SK-N-SH (cell line): ENCODE results near the gene DMRT2. TPM values are rescaled to one million over a fixed set of nuclear protein-coding genes. Genes with fewer than 3 reads are reported as not detected.

Source experiments
- CTCF ChIA-PET: fragments of 300-600, 350-600 bp; formaldehyde crosslinking; extraction: SDS; loops from one replicate; lab custom pipeline; 2021; lab: Yijun Ruan, JAX
- POLR2A ChIA-PET: fragments of 350-600 bp; sonication (Branson Sonifier 250); formaldehyde crosslinking; extraction: SDS; loops from one replicate; lab custom pipeline; 2020; ENCODE audit warnings: antibody characterized with exemption, inconsistent platforms; lab: Yijun Ruan, JAX
- DNase-seq: peaks from one replicate; pipeline ENCODE4 v3.0.0; 2012
- H2AFZ ChIP-seq: fragments of 200-600 bp; sonication (generic); 2 replicates; pipeline ENCODE4 v1.8.1; 2016; ENCODE audit warnings: antibody characterized with exemption, mild to moderate bottlenecking, low read depth
- H3F3A ChIP-seq: fragments of 200-600 bp; sonication (generic); replicated peaks from 2 replicates; pipeline ENCODE3; 2016; ENCODE audit warnings: antibody characterized with exemption, mild to moderate bottlenecking; ENCODE audit not compliant: insufficient read depth
- H3K27ac ChIP-seq, 2 experiments: fragments of 200-500 bp in 1 of 2; fragments of 200-600 bp in 1 of 2; sonication (Bioruptor generic) in 1 of 2; sonication (generic), shearing (Covaris generic) in 1 of 2; 2 replicates each; pipeline versions ENCODE4 v1.5.1 to v1.6.1; 2014 to 2016; ENCODE audit warnings: low read depth in 2 of 2, inconsistent platforms in 1 of 2, low read length in 1 of 2, mild to moderate bottlenecking in 1 of 2, mixed read lengths in 1 of 2
- H3K27me3 ChIP-seq: fragments of 200-600 bp; sonication (generic), shearing (Covaris generic); 2 replicates; pipeline ENCODE4 v1.6.1; 2016; ENCODE audit warnings: mixed run types; ENCODE audit not compliant: insufficient read depth
- H3K36me3 ChIP-seq, 2 experiments: fragments of 200-500 bp in 1 of 2; fragments of 200-600 bp in 1 of 2; sonication (Bioruptor generic) in 1 of 2; sonication (generic) in 1 of 2; replicated peaks in 1 of 2; 2 replicates each; pipeline versions ENCODE3 to v1.5.1; 2014 to 2016; ENCODE audit warnings: low read length in 1 of 2, mild to moderate bottlenecking in 1 of 2; ENCODE audit not compliant: insufficient read depth in 2 of 2, control insufficient read depth in 1 of 2
- H3K4me1 ChIP-seq, 2 experiments: fragments of 200-500 bp in 1 of 2; fragments of 200-600 bp in 1 of 2; sonication (Bioruptor generic) in 1 of 2; sonication (generic), shearing (Covaris generic) in 1 of 2; 2 replicates each; pipeline versions ENCODE4 v1.5.1 to v1.6.1; 2014 to 2016; ENCODE audit warnings: low read depth in 1 of 2, low read length in 1 of 2, mixed run types in 1 of 2; ENCODE audit not compliant: insufficient read depth in 2 of 2, control insufficient read depth in 1 of 2
- H3K4me2 ChIP-seq: fragments of 200-600 bp; sonication (generic), shearing (Covaris generic); 2 replicates; pipeline ENCODE4 v1.6.1; 2017; ENCODE audit warnings: mixed run types
- H3K4me3 ChIP-seq, 2 experiments: fragments of 200-500 bp in 1 of 2; fragments of 200-600 bp in 1 of 2; sonication (Bioruptor generic) in 1 of 2; sonication (generic), shearing (Covaris generic) in 1 of 2; 2 replicates each; pipeline versions ENCODE4 v1.5.1 to v1.8.1; 2014 to 2016; ENCODE audit warnings: low read depth in 2 of 2, inconsistent platforms in 1 of 2, low read length in 1 of 2, mild to moderate bottlenecking in 1 of 2, mixed read lengths in 1 of 2, moderate library complexity in 1 of 2
- H3K79me2 ChIP-seq: fragments of 200-600 bp; sonication (generic); 2 replicates; pipeline ENCODE4 v1.8.1; 2017; ENCODE audit warnings: mild to moderate bottlenecking; ENCODE audit not compliant: insufficient read depth
- H3K9ac ChIP-seq: fragments of 200-600 bp; sonication (generic); 2 replicates; pipeline ENCODE4 v1.6.1; 2017; ENCODE audit warnings: mixed run types
- H3K9me2 ChIP-seq: fragments of 200-600 bp; sonication (generic); 2 replicates; pipeline ENCODE4 v1.6.1; 2017; ENCODE audit warnings: mixed run types
- H3K9me3 ChIP-seq: fragments of 200-600 bp; sonication (generic); 2 replicates; pipeline ENCODE4 v1.6.1; 2017; ENCODE audit warnings: mixed run types, mild to moderate bottlenecking, moderate library complexity
- H4K20me1 ChIP-seq: fragments of 200-600 bp; sonication (generic); 2 replicates; pipeline ENCODE4 v1.6.1; 2017; ENCODE audit warnings: mild to moderate bottlenecking, mixed run types; ENCODE audit not compliant: insufficient read depth
- EP300 ChIP-seq, 2 experiments: IDR thresholded peaks; 2 replicates each; pipeline versions ENCODE4 v1.4.0 to v1.6.1; 2012; ENCODE audit warnings: borderline replicate concordance in 1 of 2, low read depth in 1 of 2, low read length in 1 of 2
- EZH2phosphoT487 ChIP-seq: fragments of 200-600 bp; sonication (generic); IDR thresholded peaks from 2 replicates; pipeline ENCODE4 v1.6.1; 2017; ENCODE audit warnings: low read depth, mixed run types, mild to moderate bottlenecking, antibody characterized with exemption, moderate library complexity, borderline replicate concordance
- FOXJ3 ChIP-seq: sonication (generic); formaldehyde crosslinking; IDR thresholded peaks from 2 replicates; pipeline ENCODE4 v1.5.1; 2020; ENCODE audit warnings: mild to moderate bottlenecking, missing genetic modification reagents
- FOXM1 ChIP-seq: IDR thresholded peaks from 2 replicates; pipeline ENCODE4 v1.4.0; 2012; ENCODE audit warnings: low read depth, mild to moderate bottlenecking
- GATA2 ChIP-seq: sonication (generic); formaldehyde crosslinking; IDR thresholded peaks from 2 replicates; pipeline ENCODE4 v1.5.0; 2020; ENCODE audit warnings: mild to moderate bottlenecking, missing genetic modification reagents
- IRF3 ChIP-seq: fragments of 150-350 bp; IDR thresholded peaks from 2 replicates; pipeline ENCODE4 v1.6.1; 2016; ENCODE audit warnings: mild to moderate bottlenecking, low read depth, low read length
- JUND ChIP-seq: IDR thresholded peaks from 2 replicates; pipeline ENCODE4 v1.4.0; 2012
- MXI1 ChIP-seq: IDR thresholded peaks from 2 replicates; pipeline ENCODE4 v1.6.1; 2012; ENCODE audit warnings: mild to moderate bottlenecking, low read depth, low read length, improper control_type of control experiment
- NFIC ChIP-seq: IDR thresholded peaks from 2 replicates; pipeline ENCODE4 v1.4.0; 2012; ENCODE audit warnings: borderline replicate concordance
- NRF1 ChIP-seq: IDR thresholded peaks from 2 replicates; pipeline ENCODE4 v1.6.1; 2012; ENCODE audit warnings: low read depth, mild to moderate bottlenecking, low read length
- POLR2AphosphoS5 ChIP-seq: IDR thresholded peaks from 2 replicates; pipeline ENCODE4 v1.6.1; 2012; ENCODE audit warnings: low read depth, low read length
- RCOR1 ChIP-seq: fragments of 150-350 bp; IDR thresholded peaks from 2 replicates; pipeline ENCODE4 v1.6.1; 2017; ENCODE audit warnings: antibody characterized with exemption, low read length
- RFX5 ChIP-seq: IDR thresholded peaks from 2 replicates; pipeline ENCODE4 v1.6.1; 2012; ENCODE audit warnings: mild to moderate bottlenecking, improper control_type of control experiment, low read length
- TAF1 ChIP-seq: IDR thresholded peaks from 2 replicates; pipeline ENCODE4 v1.6.1; 2012; ENCODE audit warnings: low read depth, mild to moderate bottlenecking, low read length, moderate library complexity, borderline replicate concordance
- TEAD4 ChIP-seq: IDR thresholded peaks from 2 replicates; pipeline ENCODE4 v1.4.0; 2012; ENCODE audit warnings: mild to moderate bottlenecking, borderline replicate concordance; ENCODE audit not compliant: insufficient read depth
- YY1 ChIP-seq: IDR thresholded peaks from 2 replicates; pipeline ENCODE4 v1.4.0; 2012; ENCODE audit warnings: low read depth, mild to moderate bottlenecking
- WGBS: methylation state at CpG from one replicate; pipeline ENCODE4 v1.1.6; 2017; ENCODE audit warnings: low lambda C conversion rate; 5-methylcytosine and 5-hydroxymethylcytosine counted together
- polyA plus RNA-seq, 3 experiments: library from polyadenylated mRNA; depleted of rRNA; stranded (reverse); fragments of >200 nt; gene quantifications; 2 replicates each; pipeline ENCODE4 v1.2.3, GENCODE V29; 2012
- TF ChIP-seq, protein P1 (sequence below): fragments of 200-600 bp; sonication (generic); IDR thresholded peaks from 2 replicates; pipeline ENCODE4 v1.6.1; 2017; ENCODE audit warnings: antibody characterized with exemption, mild to moderate bottlenecking, moderate library complexity
- TF ChIP-seq, protein P2 (sequence below): IDR thresholded peaks from 2 replicates; pipeline ENCODE4 v1.4.0; 2012; ENCODE audit warnings: low read depth, borderline replicate concordance
- TF ChIP-seq, protein P3 (sequence below): IDR thresholded peaks from 2 replicates; pipeline ENCODE4 v1.4.0; 2012; ENCODE audit warnings: low read depth
- TF ChIP-seq, protein P4 (sequence below): IDR thresholded peaks from 2 replicates; pipeline ENCODE4 v1.6.1; 2012; ENCODE audit warnings: mild to moderate bottlenecking, low read depth, low read length, moderate library complexity

Gene DMRT2
- polyA plus RNA-seq, 1 of the 3 experiments (the other 2 are of a cell fraction): not detected

- POLR2A ChIA-PET: no interaction called here
- TF ChIP-seq RCOR1 (no peak), YY1 (no peak), POLR2AphosphoS5 (no peak), NFIC (no peak), JUND (no peak), TAF1 (no peak), FOXM1 (no peak)
- TF ChIP-seq, protein P1, sequence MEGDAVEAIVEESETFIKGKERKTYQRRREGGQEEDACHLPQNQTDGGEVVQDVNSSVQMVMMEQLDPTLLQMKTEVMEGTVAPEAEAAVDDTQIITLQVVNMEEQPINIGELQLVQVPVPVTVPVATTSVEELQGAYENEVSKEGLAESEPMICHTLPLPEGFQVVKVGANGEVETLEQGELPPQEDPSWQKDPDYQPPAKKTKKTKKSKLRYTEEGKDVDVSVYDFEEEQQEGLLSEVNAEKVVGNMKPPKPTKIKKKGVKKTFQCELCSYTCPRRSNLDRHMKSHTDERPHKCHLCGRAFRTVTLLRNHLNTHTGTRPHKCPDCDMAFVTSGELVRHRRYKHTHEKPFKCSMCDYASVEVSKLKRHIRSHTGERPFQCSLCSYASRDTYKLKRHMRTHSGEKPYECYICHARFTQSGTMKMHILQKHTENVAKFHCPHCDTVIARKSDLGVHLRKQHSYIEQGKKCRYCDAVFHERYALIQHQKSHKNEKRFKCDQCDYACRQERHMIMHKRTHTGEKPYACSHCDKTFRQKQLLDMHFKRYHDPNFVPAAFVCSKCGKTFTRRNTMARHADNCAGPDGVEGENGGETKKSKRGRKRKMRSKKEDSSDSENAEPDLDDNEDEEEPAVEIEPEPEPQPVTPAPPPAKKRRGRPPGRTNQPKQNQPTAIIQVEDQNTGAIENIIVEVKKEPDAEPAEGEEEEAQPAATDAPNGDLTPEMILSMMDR: no peak
- TF ChIP-seq, protein P2, sequence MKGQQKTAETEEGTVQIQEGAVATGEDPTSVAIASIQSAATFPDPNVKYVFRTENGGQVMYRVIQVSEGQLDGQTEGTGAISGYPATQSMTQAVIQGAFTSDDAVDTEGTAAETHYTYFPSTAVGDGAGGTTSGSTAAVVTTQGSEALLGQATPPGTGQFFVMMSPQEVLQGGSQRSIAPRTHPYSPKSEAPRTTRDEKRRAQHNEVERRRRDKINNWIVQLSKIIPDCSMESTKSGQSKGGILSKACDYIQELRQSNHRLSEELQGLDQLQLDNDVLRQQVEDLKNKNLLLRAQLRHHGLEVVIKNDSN: no peak
- TF ChIP-seq, protein P3, sequence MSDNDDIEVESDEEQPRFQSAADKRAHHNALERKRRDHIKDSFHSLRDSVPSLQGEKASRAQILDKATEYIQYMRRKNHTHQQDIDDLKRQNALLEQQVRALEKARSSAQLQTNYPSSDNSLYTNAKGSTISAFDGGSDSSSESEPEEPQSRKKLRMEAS: no peak
- 0% methylated on average over 1 of the region's 1 CpG for WGBS
- Histone ChIP-seq H3K9me3 (no peaks in the 10 kb centered on the region), H3K79me2 (no peaks in the 10 kb centered on the region), H3K4me2 (no peak overlapping the region), H3K4me3 (no peak overlapping the region), H3K27ac (no peak overlapping the region), H3K4me1 (no peaks in the 10 kb centered on the region), H3F3A (no peaks in the 10 kb centered on the region), H3K9ac (no peak overlapping the region), H3K36me3 (no peaks in the 10 kb centered on the region), H3K27me3 (no peaks in the 10 kb centered on the region; the same call in 1 of the 2 replicates), H4K20me1 (no peaks in the 10 kb centered on the region), H3K9me2 (no peaks in the 10 kb centered on the region), H2AFZ (no peak overlapping the region)
- no peak for DNase-seq
- CTCF ChIA-PET: interaction anchor here (1.5 kb wide), 1 partner anchor 15 kb away, joined by 5 read pairs; no protein-coding TSS in a partner anchor
Measured at GRCh38 chr9:1024112-1024511, 26.0 kb upstream of the DMRT2 start.

- Histone ChIP-seq H3F3A (no peaks in the 10 kb centered on the region), H3K4me1 (no peaks in the 10 kb centered on the region), H2AFZ (no peak overlapping the region), H3K9me3 (no peaks in the 10 kb centered on the region), H3K79me2 (no peaks in the 10 kb centered on the region), H3K4me2 (no peak overlapping the region), H3K27ac (no peak overlapping the region), H3K4me3 (no peak overlapping the region), H3K36me3 (no peaks in the 10 kb centered on the region), H3K9ac (no peak overlapping the region), H3K27me3 (peaks cover 4% of the 10 kb centered on the region; the same call in 1 of the 2 replicates), H3K9me2 (no peaks in the 10 kb centered on the region), H4K20me1 (no peaks in the 10 kb centered on the region)
- CTCF ChIA-PET: interaction anchor here (0.7 kb wide), 1 partner anchor 660 kb away, joined by 3 read pairs; no protein-coding TSS in a partner anchor
- DNase-seq: no peak
- POLR2A ChIA-PET: no interaction called here
- 5% methylated on average over 8 of the region's 8 CpGs for WGBS
- TF ChIP-seq FOXJ3 (CRISPR knock-in tag) (no peak), IRF3 (no peak), TAF1 (no peak), NRF1 (no peak), RFX5 (no peak), EZH2phosphoT487 (no peak), TEAD4 (no peak), EP300 (IDR thresholded peaks at IDR 0.05; ENCODE audit: borderline replicate concordance in 1 of 2, low read depth in 1 of 2, low read length in 1 of 2) (no peak), FOXM1 (no peak), MXI1 (no peak), GATA2 (CRISPR knock-in tag) (no peak)
- TF ChIP-seq, protein P4, sequence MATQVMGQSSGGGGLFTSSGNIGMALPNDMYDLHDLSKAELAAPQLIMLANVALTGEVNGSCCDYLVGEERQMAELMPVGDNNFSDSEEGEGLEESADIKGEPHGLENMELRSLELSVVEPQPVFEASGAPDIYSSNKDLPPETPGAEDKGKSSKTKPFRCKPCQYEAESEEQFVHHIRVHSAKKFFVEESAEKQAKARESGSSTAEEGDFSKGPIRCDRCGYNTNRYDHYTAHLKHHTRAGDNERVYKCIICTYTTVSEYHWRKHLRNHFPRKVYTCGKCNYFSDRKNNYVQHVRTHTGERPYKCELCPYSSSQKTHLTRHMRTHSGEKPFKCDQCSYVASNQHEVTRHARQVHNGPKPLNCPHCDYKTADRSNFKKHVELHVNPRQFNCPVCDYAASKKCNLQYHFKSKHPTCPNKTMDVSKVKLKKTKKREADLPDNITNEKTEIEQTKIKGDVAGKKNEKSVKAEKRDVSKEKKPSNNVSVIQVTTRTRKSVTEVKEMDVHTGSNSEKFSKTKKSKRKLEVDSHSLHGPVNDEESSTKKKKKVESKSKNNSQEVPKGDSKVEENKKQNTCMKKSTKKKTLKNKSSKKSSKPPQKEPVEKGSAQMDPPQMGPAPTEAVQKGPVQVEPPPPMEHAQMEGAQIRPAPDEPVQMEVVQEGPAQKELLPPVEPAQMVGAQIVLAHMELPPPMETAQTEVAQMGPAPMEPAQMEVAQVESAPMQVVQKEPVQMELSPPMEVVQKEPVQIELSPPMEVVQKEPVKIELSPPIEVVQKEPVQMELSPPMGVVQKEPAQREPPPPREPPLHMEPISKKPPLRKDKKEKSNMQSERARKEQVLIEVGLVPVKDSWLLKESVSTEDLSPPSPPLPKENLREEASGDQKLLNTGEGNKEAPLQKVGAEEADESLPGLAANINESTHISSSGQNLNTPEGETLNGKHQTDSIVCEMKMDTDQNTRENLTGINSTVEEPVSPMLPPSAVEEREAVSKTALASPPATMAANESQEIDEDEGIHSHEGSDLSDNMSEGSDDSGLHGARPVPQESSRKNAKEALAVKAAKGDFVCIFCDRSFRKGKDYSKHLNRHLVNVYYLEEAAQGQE: no peak
Measured at GRCh38 chr9:1025131-1025530, 25.0 kb upstream of the DMRT2 start.
